Measurements from ENCODE around the gene GNA15.

- no peak for TF ChIP-seq CTCF (IDR thresholded peaks at IDR 0.05)
- TF ChIP-seq REST (IDR thresholded peaks at IDR 0.05; ENCODE audit: insufficient read depth in 1 of 2, low read depth in 2 of 2, low read length in 1 of 2): no peak
These were observed 23.3 kb upstream of the GNA15 start for GRCh38 chr19:3112375-3113099.
